Kidney (tissue), 19 donors: ENCODE results near the gene TBC1D3E. TPM values are rescaled to one million over a fixed set of nuclear protein-coding genes. Genes with fewer than 3 reads are reported as not detected.
"Not testable (repeated sequence)": the region's sequence is repeated elsewhere in the genome, so short reads cannot be mapped to it uniquely, and the experiment has no call there.

Source experiments
- DNase-seq, 5 donors: peaks; one replicate each; pipeline ENCODE4 v3.0.0-alpha.2; 2013 to 2020
- FAIRE-seq: peaks from 2 replicates; lab custom pipeline; 2012; peaks lifted over from hg19 to GRCh38; lab: Jason Lieb, UNC
- H3K27ac ChIP-seq, 2 donors: one replicate each; pipeline ENCODE4 v1.7.0; 2013; ENCODE audit warnings: low read depth in 2 of 2, low read length in 2 of 2, inconsistent platforms in 1 of 2
- H3K27me3 ChIP-seq: one replicate; pipeline ENCODE4 v1.7.1; 2013; ENCODE audit warnings: low read length, inconsistent platforms; ENCODE audit not compliant: control insufficient read depth, insufficient read depth
- H3K36me3 ChIP-seq, 3 donors: one replicate each; pipeline versions ENCODE4 v1.7.0 to v1.7.1; 2013; ENCODE audit warnings: low read length in 3 of 3, control low read depth in 1 of 3, inconsistent platforms in 1 of 3; ENCODE audit not compliant: insufficient read depth in 3 of 3, control insufficient read depth in 2 of 3
- H3K4me1 ChIP-seq, 3 donors: one replicate each; pipeline versions ENCODE4 v1.7.0 to v1.7.1; 2013; ENCODE audit warnings: low read length in 3 of 3, inconsistent platforms in 1 of 3, low read depth in 1 of 3; ENCODE audit not compliant: control insufficient read depth in 2 of 3, insufficient read depth in 2 of 3
- H3K4me3 ChIP-seq, 3 donors: one replicate each; pipeline versions ENCODE4 v1.7.0 to v1.8.1; 2013; ENCODE audit warnings: low read length in 3 of 3, control low read depth in 1 of 3, inconsistent platforms in 1 of 3
- H3K9ac ChIP-seq, 3 donors: one replicate each; pipeline versions ENCODE4 v1.7.0 to v1.7.1; 2013; ENCODE audit warnings: low read length in 3 of 3, control low read depth in 1 of 3, inconsistent platforms in 1 of 3
- H3K9me3 ChIP-seq, 3 donors: one replicate each; pipeline versions ENCODE4 v1.7.0 to v1.7.1; 2013; ENCODE audit warnings: low read length in 3 of 3, control low read depth in 1 of 3, inconsistent platforms in 1 of 3; ENCODE audit not compliant: control insufficient read depth in 2 of 3, insufficient read depth in 1 of 3
- intact Hi-C: fragments of 100-400 bp; cut with DNase I; formaldehyde crosslinking; loops from one replicate; pipeline ENCODE4 v1.11.1; 2022
- long read RNA-seq, 10 donors: library from polyadenylated mRNA in 1 of 10; unstranded in 1 of 10; transcript quantifications; one replicate each; pipeline ENCODE4 v2.0.0 and lab custom pipeline, GENCODE V29; 2021 to 2026
- polyA plus RNA-seq: library from polyadenylated mRNA; stranded (reverse); fragments of 350-450 nt; fragmentation: Illumina TruSeq; extraction: RNeasy Lipid Tissue Mini Kit (QIAGEN cat#74804); gene quantifications from one replicate; pipeline ENCODE4 v1.2.3, GENCODE V29; 2014; ENCODE audit warnings: low read depth, low replicate concordance; ENCODE audit not compliant: insufficient read depth
- total RNA-seq: library from RNA; stranded (reverse); fragmentation: NEBNext Ultra II Directional; extraction: Animal tissue kit (Norgen Biotek cat#: 25700); gene quantifications from one replicate; pipeline ENCODE4 v1.2.1, GENCODE V29; 2021
- donor health status: control.
- donor health status: control.
- donor health status: DM: yes; HTN: yes; CAD: no.
- donor health status: Normal renal cell carcinoma (clear cell type).

TBC1D3E gene
- total RNA-seq, result not detected
- not detected for polyA plus RNA-seq
- long read RNA-seq, donor 1, result 0 reads
- long read RNA-seq, donor 2, result 0 reads
- long read RNA-seq, donor 3, result 0 reads
- long read RNA-seq, donor 4, result 0 reads
- long read RNA-seq, donor 5, result 0 reads
- long read RNA-seq, donor 6, result 0 reads
- long read RNA-seq, donor 7, result 0 reads
- long read RNA-seq, donor 8, result 0 reads
- long read RNA-seq, donor 9, result 0 reads
- long read RNA-seq, donor 10, result 0 reads

DNA sequence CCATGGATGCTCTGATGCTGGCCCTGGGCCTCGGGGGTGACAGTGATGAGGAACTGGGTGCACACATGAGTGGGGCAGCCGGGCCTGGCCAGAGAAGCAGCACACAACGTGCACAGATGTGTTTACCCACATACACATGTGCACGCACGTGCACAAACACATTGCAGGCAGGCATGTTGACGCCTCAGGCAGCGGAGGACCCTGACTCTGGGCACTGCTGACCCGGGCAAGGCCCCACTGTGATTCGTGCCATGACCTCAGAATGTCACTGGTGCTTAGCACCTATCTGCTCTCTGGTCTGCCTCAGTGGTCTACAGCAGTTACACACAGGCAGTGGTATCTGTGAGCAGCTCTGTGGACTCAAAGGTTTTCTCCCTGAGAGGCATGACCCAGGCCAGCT lies at the start of gene TBC1D3E:
TBC1D3E (plus strand) TSS at position 301 of the 400 bp plus-strand sequence. CDS start 1,545 bp downstream, outside the sequence.
- DNase-seq, H3K9me3 ChIP-seq, FAIRE-seq, H3K4me1 ChIP-seq, H3K9ac ChIP-seq, H3K27me3 ChIP-seq, H3K4me3 ChIP-seq, H3K36me3 ChIP-seq, intact Hi-C loops, H3K27ac ChIP-seq: not testable (repeated sequence)

DNA sequence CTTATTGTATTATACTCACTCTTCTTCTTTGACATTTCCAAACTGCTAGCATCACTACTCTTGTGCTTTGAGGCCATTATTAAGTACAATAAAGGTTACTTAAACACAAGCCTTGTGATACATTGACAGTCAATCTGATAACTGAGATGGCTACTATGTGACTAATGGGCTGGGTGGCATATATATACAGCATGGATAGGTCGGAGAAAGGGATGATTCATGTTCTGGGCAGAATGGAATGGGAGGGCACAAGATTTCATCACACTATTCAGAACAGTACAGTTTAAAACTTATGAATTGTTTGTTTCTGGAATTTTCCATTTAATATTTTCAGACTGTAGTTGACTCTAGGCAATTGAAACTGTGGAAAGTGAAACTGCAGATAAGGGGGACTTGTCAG lies 40.4 kb upstream of the TBC1D3E start:
- intact Hi-C loops, H3K27me3 ChIP-seq: not testable (repeated sequence)

DNA sequence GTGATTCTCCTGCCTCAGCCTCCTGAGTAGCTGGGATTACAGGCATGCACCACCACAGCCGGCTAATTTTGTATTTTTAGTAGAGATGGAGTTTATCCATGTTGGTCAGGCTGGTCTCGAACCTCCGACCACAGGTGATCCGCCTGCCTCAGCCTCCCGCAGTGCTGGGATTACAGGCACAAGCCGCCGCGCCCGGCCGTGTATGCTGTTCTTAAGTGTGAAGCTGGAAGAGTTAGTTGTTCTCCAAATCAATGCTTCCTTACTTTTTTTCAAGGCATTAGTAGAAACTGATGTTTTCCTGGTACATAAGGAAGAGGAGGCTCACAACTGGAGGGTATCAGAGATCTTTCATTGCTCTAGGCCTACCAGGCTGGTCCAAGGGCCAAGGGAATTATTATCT lies 39.6 kb upstream of the TBC1D3E start:
- H3K9me3 ChIP-seq, FAIRE-seq, H3K4me3 ChIP-seq, H3K36me3 ChIP-seq, H3K9ac ChIP-seq, intact Hi-C loops, H3K27ac ChIP-seq, H3K27me3 ChIP-seq, H3K4me1 ChIP-seq: not testable (repeated sequence)
- peak in 1 of 5 donors; percentile 30 for DNase-seq

More for the DNA sequence above, 40.4 kb upstream of the TBC1D3E start:
- not testable (repeated sequence) for H3K27ac ChIP-seq, DNase-seq, H3K36me3 ChIP-seq, H3K9me3 ChIP-seq, H3K4me1 ChIP-seq, H3K9ac ChIP-seq, H3K4me3 ChIP-seq, FAIRE-seq

DNA sequence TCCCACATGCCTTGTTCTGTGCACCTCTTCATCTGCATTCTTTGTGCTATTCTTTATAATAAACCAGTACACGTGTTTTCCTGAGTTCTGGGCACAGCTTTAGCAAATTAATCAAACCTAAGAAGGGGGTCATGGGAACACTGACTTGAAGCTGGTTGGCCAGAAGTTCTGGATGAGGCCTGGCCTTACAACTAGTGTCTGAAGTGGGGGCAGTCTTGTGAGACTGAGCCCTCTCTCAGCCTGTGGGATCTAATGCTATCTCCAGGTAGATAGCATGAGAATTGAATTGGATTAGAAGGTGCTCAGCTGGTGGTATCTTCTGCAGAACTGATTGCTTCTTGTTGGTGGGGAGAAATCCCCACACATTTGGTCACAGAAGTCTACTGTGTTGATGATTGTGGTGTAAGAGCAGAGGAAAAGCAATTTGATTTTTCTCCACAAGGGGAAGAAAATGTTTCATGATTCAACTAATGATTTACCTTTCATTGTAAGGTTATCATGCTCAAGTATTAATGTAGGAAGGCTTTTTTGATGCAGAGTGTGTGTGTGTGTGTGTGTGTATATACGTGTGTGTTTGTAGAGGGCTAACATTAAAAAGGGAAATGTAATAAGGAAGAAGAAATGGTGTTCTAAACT lies 33.6 kb upstream of the TBC1D3E start:
- H3K4me3 ChIP-seq, FAIRE-seq, H3K36me3 ChIP-seq, H3K27me3 ChIP-seq, H3K27ac ChIP-seq, H3K4me1 ChIP-seq, intact Hi-C loops, DNase-seq, H3K9ac ChIP-seq, H3K9me3 ChIP-seq: not testable (repeated sequence)

DNA sequence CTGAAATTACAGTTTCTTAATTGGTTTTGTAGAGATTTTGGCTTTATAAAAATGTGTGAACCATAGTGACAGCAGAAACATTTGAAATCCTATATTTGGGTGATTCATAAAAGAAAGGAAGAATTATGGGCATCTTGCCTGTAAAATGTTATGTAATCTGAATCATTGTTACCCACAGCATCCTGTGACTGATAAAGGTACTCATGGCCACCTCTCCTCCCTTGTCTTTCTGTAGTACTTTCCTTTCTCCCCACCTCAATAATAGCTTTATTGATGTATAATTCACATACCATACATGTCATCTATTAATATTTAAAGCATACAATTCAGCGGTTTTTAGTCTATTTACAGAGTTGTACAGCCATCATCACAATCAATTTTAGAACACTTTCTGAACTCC lies 28.5 kb upstream of the TBC1D3E start:
- intact Hi-C loops, H3K4me3 ChIP-seq, H3K9me3 ChIP-seq, FAIRE-seq, DNase-seq, H3K27ac ChIP-seq, H3K27me3 ChIP-seq, H3K4me1 ChIP-seq, H3K36me3 ChIP-seq, H3K9ac ChIP-seq: not testable (repeated sequence)

DNA sequence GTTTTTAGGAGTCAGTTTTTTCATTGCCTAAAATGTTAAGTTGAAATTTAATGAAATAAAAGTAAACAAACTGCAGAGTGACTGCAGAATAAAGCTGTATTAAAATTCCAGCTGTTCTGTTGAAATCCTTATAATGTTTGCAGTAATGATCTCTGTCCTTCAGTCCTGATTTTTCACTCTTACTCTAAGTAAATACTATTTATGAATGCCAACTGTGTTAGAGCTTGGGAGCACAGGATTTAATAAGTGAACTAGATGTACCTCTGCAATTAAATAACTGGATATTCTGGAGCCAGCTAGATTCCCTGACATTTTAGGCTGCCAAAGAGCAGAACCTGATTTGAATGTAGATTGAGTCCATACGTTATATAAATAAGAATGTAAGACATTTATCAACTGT lies 7.9 kb upstream of the TBC1D3E start:
- H3K9ac ChIP-seq, H3K27me3 ChIP-seq, H3K27ac ChIP-seq, intact Hi-C loops, H3K4me3 ChIP-seq, DNase-seq, H3K36me3 ChIP-seq, H3K4me1 ChIP-seq, H3K9me3 ChIP-seq, FAIRE-seq: not testable (repeated sequence)

DNA sequence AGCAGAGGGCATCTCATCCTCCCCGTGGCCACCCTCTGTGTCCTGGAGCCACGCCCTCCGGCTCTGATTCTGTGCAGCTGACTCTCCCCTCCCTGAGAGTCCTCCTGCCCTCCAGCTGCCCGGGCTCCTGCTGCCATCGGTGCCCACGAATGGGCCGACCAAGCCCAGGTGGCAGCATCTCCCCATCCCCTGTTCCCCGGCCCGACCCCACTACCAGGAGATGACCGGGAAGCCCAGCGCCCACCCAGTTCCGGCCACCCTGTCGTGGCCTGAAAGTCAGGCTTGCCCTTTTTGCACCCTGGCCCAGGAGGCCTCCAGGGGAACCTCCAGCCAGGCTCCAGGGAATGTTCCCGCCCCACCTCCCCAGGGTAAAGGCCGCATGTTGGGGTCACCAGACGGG lies 7.1 kb downstream of the TBC1D3E start:
- H3K9me3 ChIP-seq, FAIRE-seq, H3K4me1 ChIP-seq, H3K27ac ChIP-seq, H3K36me3 ChIP-seq, H3K4me3 ChIP-seq, H3K9ac ChIP-seq, H3K27me3 ChIP-seq, intact Hi-C loops: not testable (repeated sequence)
- DNase-seq, result peak in 1 of 5 donors; percentile 21
